HL-60 (cell line): Measurements from ENCODE around the gene CATSPER4.

Experiments
- DNase-seq, 2 experiments: peaks; one replicate each; pipeline ENCODE4 v3.0.0-alpha.2; 2010 to 2020; ENCODE audit warnings: low read depth in 1 of 2, low spot score in 1 of 2
- H3K27ac ChIP-seq: fragments of 250-450 bp; sonication (Bioruptor Pico); replicated peaks from 2 replicates; pipeline ENCODE4 v1.5.1; 2020; ENCODE audit warnings: mild to moderate bottlenecking, moderate library complexity
- H3K27me3 ChIP-seq: fragments of 250-450 bp; sonication (Bioruptor Pico); 2 replicates; pipeline ENCODE4 v1.5.1; 2021; ENCODE audit warnings: mild to moderate bottlenecking, moderate library complexity; ENCODE audit not compliant: insufficient read depth, poor library complexity, severe bottlenecking
- H3K4me3 ChIP-seq: replicated peaks from 2 replicates; pipeline ENCODE4 v1.5.1; 2011; ENCODE audit warnings: mild to moderate bottlenecking, control low read depth, low read length; ENCODE audit not compliant: insufficient read depth
- CTCF ChIP-seq: IDR thresholded peaks from one replicate; pipeline ENCODE4 v1.5.1; 2011; ENCODE audit warnings: low read length, control low read depth, inconsistent platforms; ENCODE audit not compliant: insufficient read depth
- GABPA ChIP-seq: IDR thresholded peaks from 2 replicates; pipeline ENCODE4 v1.6.1; 2012; ENCODE audit warnings: low read depth
- POLR2AphosphoS5 ChIP-seq: IDR thresholded peaks from 2 replicates; pipeline ENCODE4 v1.6.1; 2012; ENCODE audit warnings: low read depth
- REST ChIP-seq: IDR thresholded peaks from 2 replicates; pipeline ENCODE4 v1.6.1; 2012; ENCODE audit warnings: low read depth; ENCODE audit not compliant: insufficient replicate concordance
- SPI1 ChIP-seq: IDR thresholded peaks from 2 replicates; pipeline ENCODE4 v1.6.1; 2012; ENCODE audit warnings: low read depth, mild to moderate bottlenecking, borderline replicate concordance

Gene CATSPER4

GRCh38 chr1:26188477-26188876 lies 1.9 kb upstream of the CATSPER4 start:
- Histone ChIP-seq H3K27me3 (no peaks in the 10 kb centered on the region), H3K4me3 (no peak overlapping the region), H3K27ac (no peak overlapping the region)
- no peak for DNase-seq
- TF ChIP-seq POLR2AphosphoS5 (no peak), GABPA (no peak), SPI1 (no peak), REST (no peak), CTCF (no peak)

GRCh38 chr1:26189331-26189730 lies 1.1 kb upstream of the CATSPER4 start:
- TF ChIP-seq REST = no peak
- no peak for TF ChIP-seq SPI1
- no peak for TF ChIP-seq CTCF
- no peak for TF ChIP-seq GABPA
- TF ChIP-seq POLR2AphosphoS5 = no peak
- Histone ChIP-seq H3K27me3 (no peaks in the 10 kb centered on the region), H3K4me3 (no peak overlapping the region), H3K27ac (no peak overlapping the region)
- DNase-seq = no peak

GRCh38 chr1:26189751-26190275 lies 589 bp upstream of the CATSPER4 start:
- Histone ChIP-seq H3K4me3 (no peak overlapping the region), H3K27me3 (no peaks in the 10 kb centered on the region), H3K27ac (no peak overlapping the region)
- no peak for DNase-seq
- TF ChIP-seq SPI1 (no peak), POLR2AphosphoS5 (no peak), REST (no peak), CTCF (no peak), GABPA (no peak)
